T-helper 1 cell treated with Interleukin-12 subunit alpha and Interleukin-12 subunit beta and Interleukin-4 antibody, amounts not matched to agents 30 ng/mL and 1 ng/mL, for 36 hours (primary cell): Measurements from ENCODE around the gene TTC6. TPM values are rescaled to one million over a fixed set of nuclear protein-coding genes. Genes with fewer than 3 reads are reported as not detected.
"Not testable (repeated sequence)": the region's sequence is repeated elsewhere in the genome, so short reads cannot be mapped to it uniquely, and the experiment has no call there.

Experiments used
- intact Hi-C: fragments of 100-400 bp; cut with micrococcal nuclease; formaldehyde crosslinking; loops from one replicate; pipeline ENCODE4 v1.15.1; 2024
- total RNA-seq: library from RNA; stranded (reverse); gene quantifications from 2 replicates; pipeline ENCODE4 v1.2.3, GENCODE V29; 2022

TTC6 gene
- not detected in 2 replicates for total RNA-seq

- intact Hi-C loops: loop anchor here (5.0 to 10.0 kb wide), 4 partner anchors 350 to 1088 kb away; partner anchors contain the start of genes NKX2-1 and NKX2-8
These were observed at the start of gene TTC6, which contains the start of gene FOXA1 for GRCh38 chr14:37594971-37595808. Gene TTC6 (plus strand): TSS chr14:37595629. CDS start chr14:37622065, 26,436 bp downstream. Gene FOXA1 (minus strand): TSS chr14:37595249. CDS start chr14:37594972, 277 bp downstream.

- intact Hi-C loops: no loop called here
These were observed 48.6 kb upstream of the TTC6 start for GRCh38 chr14:37546621-37547447.

GRCh38 chr14:37550511-37550910, 44.9 kb upstream of the TTC6 start:
- intact Hi-C loops: no loop called here

GRCh38 chr14:37551119-37551518, 44.3 kb upstream of the TTC6 start:
- intact Hi-C loops: no loop called here

GRCh38 chr14:37553935-37554550, 41.4 kb upstream of the TTC6 start:
- intact Hi-C loops: no loop called here

GRCh38 chr14:37555596-37555995, 39.8 kb upstream of the TTC6 start:
- intact Hi-C loops: not testable (repeated sequence)

GRCh38 chr14:37558740-37559139, 36.7 kb upstream of the TTC6 start:
- intact Hi-C loops: no loop called here

- intact Hi-C loops: no loop called here
These were observed 36.0 kb upstream of the TTC6 start for GRCh38 chr14:37559386-37559785.

GRCh38 chr14:37563189-37563588, 32.2 kb upstream of the TTC6 start:
- intact Hi-C loops: no loop called here

GRCh38 chr14:37565550-37565949, 29.9 kb upstream of the TTC6 start:
- intact Hi-C loops: no loop called here

GRCh38 chr14:37566811-37567371, 28.5 kb upstream of the TTC6 start:
- intact Hi-C loops: no loop called here

GRCh38 chr14:37569729-37570128, 25.7 kb upstream of the TTC6 start:
- intact Hi-C loops: no loop called here

- intact Hi-C loops: no loop called here
These were observed 24.0 kb upstream of the TTC6 start for GRCh38 chr14:37571391-37571790.

GRCh38 chr14:37573356-37573755, 22.1 kb upstream of the TTC6 start:
- intact Hi-C loops: no loop called here

GRCh38 chr14:37579274-37579673, 16.2 kb upstream of the TTC6 start:
- intact Hi-C loops: no loop called here

GRCh38 chr14:37580146-37580545, 15.3 kb upstream of the TTC6 start:
- intact Hi-C loops: no loop called here

GRCh38 chr14:37583358-37584210, 11.8 kb upstream of the TTC6 start:
- intact Hi-C loops: loop anchor here (2.0 kb wide), 1 partner anchor 17 kb away; no protein-coding TSS in a partner anchor

- intact Hi-C loops: loop anchor here (2.0 to 5.0 kb wide), 3 partner anchors 16 to 1072 kb away; no protein-coding TSS in a partner anchor
These were observed 11.0 kb upstream of the TTC6 start for GRCh38 chr14:37584211-37585100.

GRCh38 chr14:37585101-37585511, 10.3 kb upstream of the TTC6 start:
- intact Hi-C loops: loop anchor here (2.0 to 5.0 kb wide), 3 partner anchors 16 to 1073 kb away; no protein-coding TSS in a partner anchor
